ENCODE data around the gene WDR90. TPM values are rescaled to one million over a fixed set of nuclear protein-coding genes. Genes with fewer than 3 reads are reported as not detected.

WDR90 gene
- total and polyA plus RNA-seq, 10 of the 15 experiments (the other 5 are each of a cell fraction or from before 2014, with no cell fraction given): 2.0 to 65.0 (median 16.7) TPM

GRCh38 chr16:652454-653305 is 3.5 kb downstream of the WDR90 start:
- Histone ChIP-seq H3K4me2 (ENCODE audit: control insufficient read depth, insufficient read depth) (no peak overlapping the region), H3K4me3 (no peak overlapping the region), H3K4me1 (ENCODE audit: control insufficient read depth, insufficient read depth, low read length) (peaks cover 9% of the 10 kb centered on the region), H3K79me2 (ENCODE audit: control insufficient read depth, insufficient read depth, low read length) (peaks cover 15% of the 10 kb centered on the region), H4K20me1 (ENCODE audit: control insufficient read depth, insufficient read depth) (no peaks in the 10 kb centered on the region), H3K27ac (ENCODE audit: control insufficient read depth, insufficient read depth) (no peak overlapping the region), H3K36me3 (ENCODE audit: control insufficient read depth in 2 of 2, insufficient read depth in 2 of 2, low read length in 1 of 2) (peaks cover 0 to 3% of the 10 kb centered on the region in 2 experiments; a peak in 2 of 4 replicates), H3K9me3 (replicated peaks; ENCODE audit: control insufficient read depth, insufficient read depth, low read length) (no peaks in the 10 kb centered on the region), H3K9ac (ENCODE audit: control insufficient read depth, insufficient read depth, low read length) (no peak overlapping the region), H3K27me3 (replicated peaks in 1 of 2; ENCODE audit: control insufficient read depth in 2 of 2, insufficient read depth in 2 of 2, low read length in 1 of 2) (no peaks in the 10 kb centered on the region), H2AFZ (ENCODE audit: control insufficient read depth, low read depth, low read length) (no peak overlapping the region)
- intact Hi-C loops (cut with micrococcal nuclease; ENCODE audit: unreplicated experiment): no loop called here
- ATAC-seq: no peak
- TF ChIP-seq ZBED1 (IDR thresholded peaks at IDR 0.05; ENCODE audit: borderline replicate concordance): no peak
- no peak for TF ChIP-seq BCL3 (IDR thresholded peaks at IDR 0.05; ENCODE audit: borderline replicate concordance, insufficient read depth, low read depth, low read length, poor library complexity, severe bottlenecking)
- TF ChIP-seq HDAC2 (IDR thresholded peaks at IDR 0.05): no peak
- no peak for TF ChIP-seq RB1 (IDR thresholded peaks at IDR 0.05; ENCODE audit: borderline replicate concordance)
- TF ChIP-seq POLR2A (IDR thresholded peaks at IDR 0.05; ENCODE audit: low read depth, low read length): no peak
- no peak for TF ChIP-seq SMC3 (IDR thresholded peaks at IDR 0.05; ENCODE audit: borderline replicate concordance, low read length)
- TF ChIP-seq ZNF592 (IDR thresholded peaks at IDR 0.05): no peak
- no peak for TF ChIP-seq SMARCA5 (IDR thresholded peaks at IDR 0.05)
- no peak for TF ChIP-seq MTA3 (IDR thresholded peaks at IDR 0.05; ENCODE audit: borderline replicate concordance, low read length)
- no peak for TF ChIP-seq ETV6 (conservative IDR thresholded peaks at IDR 0.05 in 1 of 2, IDR thresholded peaks at IDR 0.05 in 1 of 2; ENCODE audit: borderline replicate concordance in 1 of 2, low read depth in 1 of 2)
- no peak for TF ChIP-seq ZSCAN29 (IDR thresholded peaks at IDR 0.05)
- no peak for TF ChIP-seq SIX5 (IDR thresholded peaks at IDR 0.05; ENCODE audit: low read depth, low read length, severe bottlenecking)
- TF ChIP-seq NFYA (IDR thresholded peaks at IDR 0.05; ENCODE audit: borderline replicate concordance, low read depth, low read length): no peak
- TF ChIP-seq IRF4 (IDR thresholded peaks at IDR 0.05; ENCODE audit: low read depth, low read length): no peak
- no peak for TF ChIP-seq CEBPZ (IDR thresholded peaks at IDR 0.05; ENCODE audit: low read depth, low read length)
- FAIRE-seq: no peak
- no peak for DNase-seq (ENCODE audit: low read depth, low spot score)
- WGBS (ENCODE audit: insufficient coverage, insufficient replicate concordance, low lambda C conversion rate, missing lambda C conversion rate): 88% methylated on average over 28 of the region's 28 CpGs
- POLR2A ChIA-PET: no interaction called here
- BruUV-seq (replicated peaks): no TSS peak
- CTCF ChIA-PET: interaction anchor here (0.6 to 1.3 kb wide), 2 partner anchors 9 to 503 kb away, joined by 3 read pairs; no protein-coding TSS in a partner anchor
- RAD21 ChIA-PET (ENCODE audit: unreplicated experiment): no interaction called here
- SMC1A ChIA-PET (ENCODE audit: uncharacterized antibody, unreplicated experiment): no interaction called here
- in situ Hi-C loops (cut with MboI): no loop called here
